ENCODE measurements around the gene PDE11A.
A peak's percentile ranks its signal among the peaks of the same experiment; 100 is the strongest.

The PDE11A gene

DNA sequence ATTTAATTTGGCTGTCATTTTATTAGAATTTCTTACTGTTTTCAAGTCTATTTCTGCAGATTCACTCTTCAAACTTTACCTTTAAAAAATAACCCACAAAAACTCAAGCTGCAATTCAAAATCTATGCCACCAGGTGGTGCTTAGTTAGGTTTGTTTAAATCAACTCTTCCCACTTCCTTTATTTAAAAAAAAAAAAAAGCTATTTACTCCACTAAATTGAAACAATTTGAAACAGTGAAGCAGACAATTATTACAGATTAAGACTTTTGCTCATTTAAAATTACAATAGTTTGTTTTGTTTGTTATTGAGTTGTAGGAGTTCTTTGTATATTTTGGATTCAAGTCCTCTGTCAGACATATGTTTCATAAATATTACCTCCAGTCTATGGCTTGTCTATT, 300.0 kb downstream of the PDE11A start:
- FAIRE-seq (no peak), DNase-seq (ENCODE audit: insufficient read length, low spot score) (no peak)

DNA sequence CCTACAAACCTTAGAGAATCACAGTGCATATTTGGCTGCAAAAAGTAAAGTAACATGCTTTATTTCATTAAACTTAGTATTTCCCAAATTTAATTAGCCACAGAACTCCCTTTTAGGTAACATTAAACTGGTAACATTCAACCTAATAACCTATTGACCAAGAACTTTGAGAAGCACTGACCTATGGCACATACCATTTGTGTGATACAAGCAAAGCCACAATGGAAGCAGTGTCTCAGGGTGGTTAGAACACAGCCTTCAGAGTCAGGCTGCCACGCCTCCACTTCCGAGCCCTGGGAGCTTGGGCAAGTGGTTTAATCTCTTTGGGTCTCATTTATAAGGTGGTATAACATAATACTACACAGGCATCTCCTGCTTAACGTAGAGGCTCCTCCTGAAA, 301.4 kb downstream of the PDE11A start:
- FAIRE-seq (no peak), DNase-seq (ENCODE audit: insufficient read length, low spot score) (no peak)

DNA sequence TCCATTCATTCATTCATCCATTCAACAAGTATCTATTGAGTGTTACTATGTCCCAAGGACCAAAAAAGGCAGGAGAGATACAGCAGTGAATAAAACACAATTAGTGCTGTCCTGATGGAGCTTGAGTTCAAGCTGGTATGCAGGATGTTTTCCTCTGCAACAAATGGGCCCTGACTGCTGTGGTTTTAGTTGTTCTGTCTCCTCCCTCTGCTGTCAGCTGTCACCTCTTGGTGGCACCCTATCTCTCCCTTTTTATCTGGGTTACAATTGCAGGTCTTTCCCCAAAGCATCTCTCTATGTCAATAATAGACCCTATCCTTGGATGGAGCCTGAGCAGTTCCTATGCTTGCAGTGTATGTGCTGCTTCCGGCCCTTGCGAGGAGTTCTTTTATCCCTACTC, 304.8 kb downstream of the PDE11A start:
- FAIRE-seq: no peak
- no peak for DNase-seq (ENCODE audit: insufficient read length, low spot score)

DNA sequence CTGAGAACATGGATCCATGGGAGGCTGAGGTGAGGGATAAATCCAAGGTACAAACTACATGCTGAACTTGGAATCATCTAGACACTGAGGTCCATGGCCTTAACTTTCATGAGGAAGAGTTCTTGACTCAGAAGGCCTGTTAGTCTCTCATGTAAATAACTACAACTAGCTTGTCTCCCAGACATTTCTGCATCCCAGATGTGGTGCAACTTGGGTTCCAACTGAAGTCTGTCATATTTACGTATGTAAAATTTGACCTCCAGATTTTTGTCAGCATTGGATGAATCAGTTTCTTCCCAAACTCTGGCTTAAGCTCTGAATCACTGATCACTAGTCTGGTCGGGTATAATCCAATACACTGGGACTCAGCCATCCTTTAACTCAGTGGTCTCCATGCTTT, 306.9 kb downstream of the PDE11A start:
- DNase-seq (ENCODE audit: insufficient read length, low spot score): no peak
- FAIRE-seq: no peak

DNA sequence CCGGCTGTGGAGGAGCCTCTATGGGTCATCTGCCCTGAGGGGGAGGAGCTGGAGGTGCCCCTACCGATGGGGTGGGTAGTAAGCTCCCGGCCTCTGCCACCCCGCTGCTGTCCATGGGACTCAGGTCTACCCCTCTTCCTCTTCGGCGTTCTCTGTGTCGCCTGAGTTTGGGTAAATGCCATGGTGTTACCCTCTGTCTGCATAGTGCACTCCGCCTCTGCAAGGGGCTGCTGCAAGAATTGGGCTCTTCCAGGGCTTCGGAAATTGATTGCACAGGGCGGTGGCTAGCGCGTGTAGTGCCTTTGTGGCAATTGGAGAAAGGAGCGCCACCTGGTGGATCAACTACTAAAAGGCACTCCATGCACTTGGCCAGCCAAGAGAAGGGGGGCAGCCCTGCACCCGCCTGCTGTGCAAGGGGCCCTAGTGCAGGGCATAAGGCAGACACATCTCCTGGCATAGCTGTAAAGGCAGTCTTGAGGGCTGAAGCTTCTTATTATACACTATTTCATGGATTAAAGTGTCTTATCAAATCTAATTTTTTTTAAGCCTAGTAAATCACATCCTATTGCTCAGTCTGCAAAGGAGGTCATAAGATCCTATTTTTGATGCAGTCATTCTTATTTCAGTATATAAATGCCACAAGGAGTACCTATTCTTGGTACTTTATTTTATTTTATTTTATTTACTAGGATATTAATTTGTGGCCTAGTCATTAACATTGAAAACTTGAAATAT, 308.9 kb downstream of the PDE11A start:
- no peak for FAIRE-seq
- DNase-seq (ENCODE audit: insufficient read length, low spot score): peak; percentile 54

DNA sequence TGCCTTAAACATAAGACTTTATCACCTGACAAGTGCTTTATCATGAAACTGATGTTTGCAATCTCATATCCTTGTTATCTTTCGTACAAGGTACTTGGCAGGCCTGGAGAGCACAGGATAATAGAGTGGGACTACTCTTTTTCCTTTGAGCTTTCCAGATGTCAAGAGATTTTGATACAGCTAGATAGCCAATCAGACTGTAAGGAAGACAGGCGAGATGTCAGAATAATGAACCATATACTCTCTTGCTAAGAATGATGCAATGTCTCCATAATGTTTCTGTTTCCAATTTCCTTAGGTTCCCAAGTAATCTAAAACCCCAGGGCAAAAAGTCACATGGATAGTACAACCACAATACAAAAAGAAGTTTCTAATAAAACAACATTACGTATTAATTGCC, 313.1 kb downstream of the PDE11A start:
- FAIRE-seq (no peak), DNase-seq (ENCODE audit: insufficient read length, low spot score) (no peak)

DNA sequence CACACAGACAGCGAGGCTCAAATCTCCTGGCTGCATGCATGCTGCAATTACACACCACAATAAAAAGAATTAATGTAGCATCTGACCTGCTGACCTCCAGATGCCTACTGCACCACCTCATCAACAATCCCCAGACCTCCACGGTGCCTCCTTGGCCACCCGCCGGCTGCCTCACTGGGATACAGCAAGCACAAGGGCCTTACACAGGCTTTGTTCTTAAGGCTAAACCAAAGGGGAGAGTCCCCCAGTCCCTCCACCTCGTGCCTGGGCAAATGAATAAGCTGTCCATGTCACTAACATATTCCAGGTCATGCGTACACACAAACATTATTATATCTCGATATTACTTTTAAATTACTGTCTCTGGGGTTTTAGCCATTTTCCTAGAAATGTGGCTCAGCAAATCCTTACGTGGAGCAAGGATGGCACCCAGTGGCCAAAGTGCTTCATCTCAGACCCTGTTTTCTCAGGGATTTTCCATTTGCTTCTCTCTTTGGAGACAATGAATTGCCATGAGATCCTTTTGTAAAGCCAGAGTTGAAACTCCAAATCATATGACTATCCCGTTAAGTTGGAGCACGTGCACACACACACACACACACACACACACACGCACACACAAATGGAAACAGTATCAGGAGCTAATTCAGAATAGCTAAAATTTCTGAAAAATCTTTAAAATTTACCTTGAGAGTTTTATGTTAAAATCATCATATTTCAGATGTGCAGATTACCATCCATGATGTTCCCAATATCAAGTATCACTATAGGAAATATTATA, 313.8 kb downstream of the PDE11A start:
- FAIRE-seq (no peak), DNase-seq (ENCODE audit: insufficient read length, low spot score) (peak; percentile 27)

DNA sequence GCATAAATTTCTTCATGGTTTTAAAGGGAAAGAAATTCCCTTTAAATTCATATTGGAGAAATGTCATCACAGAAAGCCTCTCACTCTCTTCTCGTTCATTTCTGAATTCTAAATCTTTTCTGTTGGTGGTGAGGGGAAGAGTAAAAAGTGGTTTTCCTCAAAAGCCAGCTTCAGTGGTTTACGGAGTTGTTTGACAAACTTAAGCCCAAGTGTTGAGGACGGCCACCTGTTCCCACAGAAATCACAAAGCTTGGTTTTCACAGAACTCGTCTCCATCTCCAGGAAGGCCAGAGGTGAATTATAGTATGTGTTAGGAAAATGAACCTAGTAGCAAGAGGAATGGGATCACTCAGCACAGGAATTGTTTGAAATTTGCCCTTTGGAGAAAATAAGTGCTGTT, 316.2 kb downstream of the PDE11A start:
- DNase-seq (ENCODE audit: insufficient read length, low spot score) (no peak), FAIRE-seq (no peak)

DNA sequence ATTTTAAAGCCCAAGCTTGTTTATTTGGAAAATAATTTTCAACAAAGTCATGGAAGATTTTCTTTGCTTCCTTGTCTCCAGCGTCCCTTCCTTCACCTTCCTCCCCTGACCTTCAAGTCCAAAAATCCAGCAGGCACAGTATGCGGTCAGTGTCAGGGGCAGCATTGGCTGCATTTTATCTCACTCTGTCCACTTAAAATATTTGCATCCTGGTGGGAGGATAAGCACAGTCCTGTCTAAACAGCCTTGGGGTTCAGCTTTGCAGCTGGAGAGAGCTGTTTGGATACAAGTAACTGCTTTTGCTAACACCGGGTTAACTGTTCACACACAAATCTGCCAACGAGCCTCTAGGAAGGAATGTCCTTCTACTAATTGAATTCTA, 318.1 kb downstream of the PDE11A start:
- FAIRE-seq (no peak), DNase-seq (ENCODE audit: insufficient read length, low spot score) (no peak)

DNA sequence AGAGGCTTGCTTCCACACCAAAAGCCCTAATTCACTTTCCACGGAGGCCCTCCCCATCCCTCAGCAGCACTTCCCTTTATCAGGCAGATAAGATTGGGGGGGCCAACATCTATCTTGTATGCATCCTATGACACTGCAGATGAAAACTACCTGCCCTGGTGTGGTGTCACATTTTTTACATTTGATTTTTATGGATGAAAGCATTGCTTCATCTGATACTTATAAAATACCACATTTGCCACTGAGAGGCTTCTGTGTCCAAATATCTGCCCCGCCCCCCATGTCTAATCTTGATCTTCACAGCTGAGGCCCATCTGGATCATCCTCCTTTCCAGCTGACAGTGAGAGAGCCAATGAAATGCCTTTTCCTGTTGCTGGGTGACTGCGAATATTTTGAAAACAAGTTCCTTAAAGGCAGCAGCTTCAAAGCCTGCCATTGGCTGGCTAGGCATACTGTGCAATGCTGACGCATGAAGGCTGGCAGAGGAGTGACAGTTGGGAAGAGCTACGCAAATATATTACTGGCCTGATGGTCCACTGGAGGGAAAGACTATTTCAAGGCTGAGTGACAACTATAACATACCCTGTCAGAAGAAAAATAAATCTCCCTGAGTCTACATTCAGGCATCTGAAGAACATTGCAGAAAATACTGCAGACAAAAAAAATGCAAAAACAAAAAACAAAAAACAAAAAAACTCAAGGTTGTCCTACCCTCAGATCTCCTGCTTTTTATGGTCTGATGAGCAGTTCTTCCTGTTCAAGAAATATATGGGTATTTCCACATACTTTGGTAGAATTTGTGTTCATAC, 318.7 kb downstream of the PDE11A start:
- peak; percentile 27 for DNase-seq (ENCODE audit: insufficient read length, low spot score)
- FAIRE-seq: no peak

DNA sequence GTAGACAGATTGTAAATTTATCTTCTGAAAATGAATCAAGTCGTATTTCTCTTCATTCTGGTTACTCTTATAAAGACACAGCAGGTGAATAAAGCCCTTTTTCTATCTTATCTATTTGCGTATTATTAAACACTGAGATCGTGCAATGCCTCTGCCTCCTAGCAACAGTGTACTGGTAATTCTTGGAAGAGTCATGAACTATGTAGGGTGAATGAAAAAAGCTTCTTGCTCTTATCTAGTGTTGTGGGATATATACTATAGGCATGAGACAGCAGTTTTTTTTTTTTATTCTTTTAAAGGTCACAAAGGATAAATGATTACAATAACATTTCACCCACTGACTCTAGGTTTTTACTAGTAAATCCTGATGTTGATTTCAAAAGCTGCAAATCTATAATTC, 324.2 kb downstream of the PDE11A start:
- FAIRE-seq: no peak
- DNase-seq (ENCODE audit: insufficient read length, low spot score): no peak

DNA sequence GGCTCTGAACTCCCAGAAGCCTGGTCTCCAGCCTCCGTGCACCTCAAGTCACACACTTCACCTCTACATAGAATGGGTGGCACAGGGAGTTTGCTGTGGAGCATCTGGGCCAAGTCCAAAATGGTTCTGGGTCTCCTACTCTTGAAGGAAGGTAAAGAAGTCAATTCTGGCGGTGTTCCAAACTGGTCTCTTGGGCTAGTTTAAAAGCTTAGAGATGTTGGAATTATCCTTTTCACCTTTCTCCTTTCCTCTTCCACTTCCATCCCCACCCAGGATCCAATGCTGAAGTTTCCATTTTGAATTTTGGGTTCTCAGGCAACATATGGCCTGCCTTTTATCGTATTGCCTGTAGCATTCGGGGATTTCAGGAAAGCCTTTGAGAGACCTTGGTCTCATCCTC, 325.2 kb downstream of the PDE11A start:
- DNase-seq (ENCODE audit: insufficient read length, low spot score): no peak
- FAIRE-seq: no peak

DNA sequence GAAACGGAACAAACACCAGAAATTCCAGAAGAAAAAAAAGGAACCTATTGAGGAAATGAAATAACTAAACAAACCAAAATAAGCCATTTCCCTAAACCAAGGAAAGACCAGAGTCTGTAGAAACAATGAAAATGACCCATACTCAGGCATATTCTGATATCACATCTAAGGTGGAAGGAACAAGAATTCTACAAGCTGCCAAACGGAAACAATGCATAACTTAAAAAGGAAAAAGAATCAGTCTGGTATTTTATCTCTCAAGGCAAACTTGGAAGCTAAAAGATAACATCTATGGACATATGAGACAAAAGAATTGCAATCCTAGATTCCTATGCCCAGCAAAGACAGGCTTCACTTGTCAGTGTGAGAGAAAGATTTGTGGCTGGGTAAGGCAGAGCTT, 326.2 kb downstream of the PDE11A start:
- FAIRE-seq (no peak), DNase-seq (ENCODE audit: insufficient read length, low spot score) (no peak)

DNA sequence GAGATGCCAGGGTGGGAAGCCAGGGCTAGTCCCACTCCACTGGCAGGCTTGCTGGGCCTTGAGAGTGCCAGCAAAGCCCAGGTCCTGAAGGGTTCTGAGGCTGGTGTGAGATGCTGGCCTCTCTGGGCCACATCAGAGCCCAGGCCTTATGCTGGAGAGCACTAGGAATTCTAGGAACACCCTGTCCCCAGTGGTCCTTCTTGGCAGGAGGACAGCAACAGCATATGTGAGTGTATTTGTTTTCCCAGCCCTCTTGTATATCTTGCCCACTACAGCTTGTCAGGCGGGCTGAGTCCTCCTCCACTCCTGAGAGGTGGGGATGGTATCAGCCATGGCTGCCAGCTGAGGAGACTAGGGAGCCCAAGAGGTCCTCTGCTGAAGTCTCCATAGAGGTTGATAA, 327.0 kb downstream of the PDE11A start:
- FAIRE-seq (no peak), DNase-seq (ENCODE audit: insufficient read length, low spot score) (no peak)

DNA sequence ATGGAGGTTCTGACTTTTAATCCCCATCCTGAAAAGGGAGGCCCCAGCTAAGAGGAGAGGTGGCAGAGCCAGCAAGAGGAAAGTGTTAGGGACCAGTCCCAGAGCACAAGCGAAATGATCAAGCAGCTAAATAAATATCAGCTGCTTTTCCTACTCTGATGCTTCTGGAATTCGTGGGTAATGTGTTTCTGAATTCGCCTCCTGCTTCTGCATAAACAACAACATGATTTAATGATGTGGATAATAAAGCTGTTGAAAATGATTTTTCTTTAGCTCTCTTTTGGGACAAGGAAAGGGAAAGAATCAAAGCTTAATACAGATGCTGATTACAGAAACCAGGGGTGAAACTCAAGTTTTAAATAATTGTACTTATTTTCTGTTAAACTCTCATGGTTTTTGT, 329.7 kb downstream of the PDE11A start:
- no peak for DNase-seq (ENCODE audit: insufficient read length, low spot score)
- FAIRE-seq: no peak

DNA sequence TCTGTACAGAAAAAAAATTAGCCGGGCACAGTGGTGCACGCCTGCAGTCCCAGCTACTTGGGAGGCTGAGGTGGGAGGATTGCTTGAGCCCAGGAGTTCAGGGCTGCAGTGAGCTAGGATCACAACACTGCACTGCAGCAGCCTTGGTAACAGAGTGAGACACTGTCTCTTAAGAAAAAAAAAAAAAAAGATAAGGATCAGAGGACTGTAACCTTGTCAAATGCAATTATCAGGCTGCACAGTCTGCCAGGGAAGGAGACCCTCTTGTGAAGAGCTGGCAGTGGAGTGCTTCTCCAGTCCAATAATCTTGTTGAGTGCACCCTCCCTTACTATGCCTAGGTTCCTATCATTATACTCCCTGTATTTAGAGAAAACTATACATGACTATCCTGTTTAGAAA, 330.7 kb downstream of the PDE11A start:
- FAIRE-seq (no peak), DNase-seq (ENCODE audit: insufficient read length, low spot score) (no peak)

DNA sequence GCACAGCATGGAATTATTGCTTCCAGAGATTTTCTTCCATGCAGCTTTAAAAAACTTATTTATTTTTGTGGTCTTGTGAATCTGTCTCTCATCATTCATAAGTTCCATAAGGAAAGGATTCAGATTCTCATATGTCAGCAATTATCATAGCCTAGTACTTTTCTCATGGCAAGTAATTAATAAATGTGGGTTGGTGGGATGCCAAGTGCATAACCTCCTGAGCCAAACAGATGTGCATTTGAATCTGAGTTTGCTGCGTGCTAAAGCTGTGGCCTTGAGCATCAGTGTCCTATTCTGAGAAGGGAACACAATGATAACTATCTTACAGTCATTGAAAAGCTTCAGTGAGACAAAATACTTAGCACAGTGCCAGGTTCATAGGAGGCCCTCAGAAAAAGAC, 331.9 kb downstream of the PDE11A start:
- FAIRE-seq (no peak), DNase-seq (ENCODE audit: insufficient read length, low spot score) (no peak)

DNA sequence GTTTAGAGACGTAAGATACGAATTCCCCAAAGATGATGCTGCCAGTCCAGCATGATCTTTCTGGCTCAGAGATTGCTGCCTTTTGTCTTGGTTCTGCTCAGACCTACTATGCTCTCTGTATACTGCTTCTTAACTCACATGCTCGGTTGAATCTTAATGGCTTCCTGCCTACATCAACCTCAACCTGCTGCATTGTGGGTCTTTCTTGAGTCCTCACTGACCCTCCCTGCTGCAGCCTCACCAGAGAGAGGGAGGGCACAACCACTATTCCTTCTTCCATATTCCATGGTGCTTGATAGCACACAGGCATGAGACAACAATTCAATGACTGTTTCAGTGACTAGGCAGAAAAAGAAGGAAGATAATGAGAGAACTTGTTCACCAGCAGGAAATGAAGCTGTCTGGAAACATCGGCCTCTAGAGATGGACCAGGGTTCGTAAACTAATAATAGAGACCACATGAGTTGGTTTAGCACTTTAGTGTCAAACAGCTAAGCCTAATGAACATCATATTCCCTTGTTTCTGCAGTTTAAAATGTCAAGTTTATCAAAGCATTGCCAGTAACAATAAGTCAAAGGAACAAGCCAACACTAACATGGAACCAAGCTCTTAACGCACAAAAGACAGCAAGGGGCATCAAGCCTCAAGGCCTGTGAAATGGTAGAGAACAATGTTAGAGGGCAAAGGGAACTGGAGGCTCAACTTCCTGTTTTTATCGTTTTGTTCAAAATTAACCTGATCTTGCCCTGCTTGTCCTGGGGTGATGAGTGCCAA, 333.9 kb downstream of the PDE11A start:
- no peak for DNase-seq (ENCODE audit: insufficient read length, low spot score)

DNA sequence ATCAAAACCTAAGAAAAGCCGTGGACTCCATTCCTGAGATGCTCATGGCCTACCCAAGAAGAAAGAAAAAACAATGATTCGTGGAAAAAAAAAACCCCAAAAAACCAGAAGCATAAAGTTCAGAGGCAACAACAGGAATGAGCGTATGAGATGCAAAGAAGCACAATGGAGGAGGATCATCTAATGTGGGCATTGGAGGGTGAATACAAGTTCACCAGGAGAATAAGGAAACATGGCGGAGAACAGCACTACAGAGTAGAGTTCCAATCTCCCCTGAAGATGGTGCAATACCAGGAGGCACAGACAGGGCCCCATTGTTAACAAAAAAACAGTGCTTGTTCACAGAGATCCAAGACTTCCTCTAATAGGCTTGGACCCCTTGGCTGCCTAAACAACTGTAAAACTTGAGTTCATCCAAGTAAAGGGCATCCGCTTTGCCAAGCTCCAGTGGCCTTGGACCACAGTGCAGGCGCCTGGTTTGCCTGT, 337.2 kb downstream of the PDE11A start:
- no peak for DNase-seq (ENCODE audit: insufficient read length, low spot score)
- FAIRE-seq: no peak

More for the DNA sequence above, 333.9 kb downstream of the PDE11A start:
- FAIRE-seq: no peak

DNA sequence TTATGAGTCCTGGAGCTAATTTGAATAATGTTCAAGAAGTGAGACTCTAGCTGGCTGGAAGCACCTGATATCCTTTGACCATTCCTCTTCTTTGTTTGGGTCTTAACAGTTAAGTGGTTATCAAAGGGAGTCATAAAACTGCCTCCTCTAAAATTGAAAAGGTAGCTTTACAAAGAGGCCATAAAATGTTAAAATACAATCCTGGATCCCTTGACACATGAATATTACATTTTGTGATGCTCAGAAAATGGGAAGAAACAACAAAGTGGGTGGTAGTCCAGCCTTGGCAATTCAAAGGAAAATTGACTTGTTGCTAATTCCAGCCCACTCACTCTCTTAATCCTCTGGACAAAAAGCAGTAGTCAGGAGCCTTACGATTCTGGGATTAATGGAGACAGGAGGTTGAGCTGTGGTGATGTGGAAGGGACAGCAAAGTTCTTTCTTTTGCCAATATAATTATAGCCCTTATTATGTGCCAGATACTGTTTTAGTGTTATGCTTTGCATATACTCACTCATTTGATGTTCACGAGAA, 339.2 kb downstream of the PDE11A start:
- FAIRE-seq (no peak), DNase-seq (ENCODE audit: insufficient read length, low spot score) (no peak)

Measured in HTR-8/SVneo (cell line).